ENCODE data around the gene EFCC1. TPM values are rescaled to one million over a fixed set of nuclear protein-coding genes. Genes with fewer than 3 reads are reported as not detected.

Gene EFCC1
- polyA plus RNA-seq, 1 donor (not counting 4 experiments of a cell fraction or from before 2014, with no cell fraction given), result not detected

- H3K9ac ChIP-seq (ENCODE audit: control insufficient read depth, extremely low read depth, insufficient read depth, low read length), result no peak overlapping the region
- H3K9me3 ChIP-seq (ENCODE audit: control insufficient read depth, low read depth, low read length), result no peaks in the 10 kb centered on the region
- TF ChIP-seq CTCF (optimal IDR thresholded peaks at IDR 0.05 in 1 of 3, IDR thresholded peaks at IDR 0.05 in 1 of 3, conservative IDR thresholded peaks at IDR 0.05 in 1 of 3; ENCODE audit: extremely low read depth in 1 of 3, insufficient read depth in 2 of 3, low read length in 3 of 3) (no peak), EZH2 (IDR thresholded peaks at IDR 0.05; ENCODE audit: low read length) (no peak)
- H3K27ac ChIP-seq (ENCODE audit: control insufficient read depth, insufficient read depth, low read length), result peak overlapping the region; percentile 81
- no peak overlapping the region for H3K4me2 ChIP-seq (ENCODE audit: control insufficient read depth, extremely low read depth, insufficient read depth, low read depth, low read length)
- H3K36me3 ChIP-seq (ENCODE audit: control insufficient read depth in 2 of 2, extremely low read depth in 1 of 2, insufficient read depth in 2 of 2, low read length in 2 of 2), result no peaks in the 10 kb centered on the region
- H3K9me1 ChIP-seq (ENCODE audit: control insufficient read depth, extremely low read depth, insufficient read depth, low read length), result no peaks in the 10 kb centered on the region
- dilution Hi-C loops (cut with MboI; ENCODE audit: extremely low pct_ligation_motif_present, low sequenced_read_pairs), result no loop called here
- FAIRE-seq, result no peak
- no peaks in the 10 kb centered on the region for H4K20me1 ChIP-seq (ENCODE audit: control insufficient read depth, extremely low read depth, insufficient read depth, low read length)
- no peak overlapping the region for H3K4me3 ChIP-seq (ENCODE audit: control insufficient read depth in 2 of 3, extremely low read depth in 1 of 3, insufficient read depth in 2 of 3, low read depth in 1 of 3, low read length in 3 of 3)
- H3K4me1 ChIP-seq (ENCODE audit: control insufficient read depth, extremely low read depth, insufficient read depth, low read length), result peaks cover 18% of the 10 kb centered on the region
- no peaks in the 10 kb centered on the region for H3K79me2 ChIP-seq (ENCODE audit: control insufficient read depth, insufficient read depth, low read length)
- no peaks in the 10 kb centered on the region for H3K27me3 ChIP-seq (ENCODE audit: control insufficient read depth, extremely low read depth, insufficient read depth, low read length)
- no peak overlapping the region for H2AFZ ChIP-seq (ENCODE audit: control insufficient read depth, low read length)
- DNase-seq (ENCODE audit: low read depth, low spot score), result no peak
These were observed 17.6 kb upstream of the EFCC1 start for GRCh38 chr3:128983293-128984069.

GRCh38 chr3:128984596-128984995 lies 16.5 kb upstream of the EFCC1 start:
- no peaks in the 10 kb centered on the region for H3K27me3 ChIP-seq (ENCODE audit: control insufficient read depth, extremely low read depth, insufficient read depth, low read length)
- H3K27ac ChIP-seq (ENCODE audit: control insufficient read depth, insufficient read depth, low read length), result peak overlapping the region; percentile 81
- peak overlapping the region; percentile 60 for H3K9ac ChIP-seq (ENCODE audit: control insufficient read depth, extremely low read depth, insufficient read depth, low read length)
- H3K9me1 ChIP-seq (ENCODE audit: control insufficient read depth, extremely low read depth, insufficient read depth, low read length), result no peaks in the 10 kb centered on the region
- no peaks in the 10 kb centered on the region for H3K79me2 ChIP-seq (ENCODE audit: control insufficient read depth, insufficient read depth, low read length)
- peaks cover 18% of the 10 kb centered on the region for H3K4me1 ChIP-seq (ENCODE audit: control insufficient read depth, extremely low read depth, insufficient read depth, low read length)
- H3K9me3 ChIP-seq (ENCODE audit: control insufficient read depth, low read depth, low read length), result no peaks in the 10 kb centered on the region
- dilution Hi-C loops (cut with MboI; ENCODE audit: extremely low pct_ligation_motif_present, low sequenced_read_pairs), result no loop called here
- no peaks in the 10 kb centered on the region for H3K36me3 ChIP-seq (ENCODE audit: control insufficient read depth in 2 of 2, extremely low read depth in 1 of 2, insufficient read depth in 2 of 2, low read length in 2 of 2)
- DNase-seq (ENCODE audit: low read depth, low spot score) (peak; percentile 78), FAIRE-seq (peak; percentile 99)
- H3K4me3 ChIP-seq (ENCODE audit: control insufficient read depth in 2 of 3, extremely low read depth in 1 of 3, insufficient read depth in 2 of 3, low read depth in 1 of 3, low read length in 3 of 3), result no peak overlapping the region
- H3K4me2 ChIP-seq (ENCODE audit: control insufficient read depth, extremely low read depth, insufficient read depth, low read depth, low read length), result peak overlapping the region; percentile 50
- H4K20me1 ChIP-seq (ENCODE audit: control insufficient read depth, extremely low read depth, insufficient read depth, low read length), result no peaks in the 10 kb centered on the region
- no peak for TF ChIP-seq EZH2 (IDR thresholded peaks at IDR 0.05; ENCODE audit: low read length)
- TF ChIP-seq CTCF (optimal IDR thresholded peaks at IDR 0.05 in 1 of 3, IDR thresholded peaks at IDR 0.05 in 1 of 3, conservative IDR thresholded peaks at IDR 0.05 in 1 of 3; ENCODE audit: extremely low read depth in 1 of 3, insufficient read depth in 2 of 3, low read length in 3 of 3), result no peak
- peak overlapping the region; percentile 91 for H2AFZ ChIP-seq (ENCODE audit: control insufficient read depth, low read length)
